ENCODE results near the gene MDH1B. TPM values are rescaled to one million over a fixed set of nuclear protein-coding genes. Genes with fewer than 3 reads are reported as not detected.

Gene MDH1B
- total RNA-seq, 4 donors from 2014 or later, result 0.38 to 0.85 (median 0.61) TPM; not detected in 1

DNA sequence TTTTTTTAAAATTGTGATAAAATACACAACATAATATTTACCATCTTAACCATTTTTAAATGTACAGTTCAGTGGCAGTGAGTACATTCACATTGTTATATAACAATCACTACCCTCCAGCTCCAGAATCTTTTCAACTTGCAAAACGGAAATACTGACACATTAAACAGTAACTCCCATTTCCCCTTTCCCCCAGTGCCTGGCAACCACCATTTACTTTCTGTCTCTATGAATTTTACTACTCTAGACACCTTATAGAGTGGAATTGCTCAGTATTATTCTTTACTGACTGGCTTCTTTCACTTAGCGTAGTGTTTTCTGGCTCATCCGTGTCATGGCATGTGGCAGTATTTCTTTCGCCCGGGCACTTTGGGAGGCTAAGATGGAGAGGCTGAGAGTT, 32.9 kb upstream of the MDH1B start:
- no peaks in the 10 kb centered on the region for H3K9me3 ChIP-seq
- TF ChIP-seq, protein P1, sequence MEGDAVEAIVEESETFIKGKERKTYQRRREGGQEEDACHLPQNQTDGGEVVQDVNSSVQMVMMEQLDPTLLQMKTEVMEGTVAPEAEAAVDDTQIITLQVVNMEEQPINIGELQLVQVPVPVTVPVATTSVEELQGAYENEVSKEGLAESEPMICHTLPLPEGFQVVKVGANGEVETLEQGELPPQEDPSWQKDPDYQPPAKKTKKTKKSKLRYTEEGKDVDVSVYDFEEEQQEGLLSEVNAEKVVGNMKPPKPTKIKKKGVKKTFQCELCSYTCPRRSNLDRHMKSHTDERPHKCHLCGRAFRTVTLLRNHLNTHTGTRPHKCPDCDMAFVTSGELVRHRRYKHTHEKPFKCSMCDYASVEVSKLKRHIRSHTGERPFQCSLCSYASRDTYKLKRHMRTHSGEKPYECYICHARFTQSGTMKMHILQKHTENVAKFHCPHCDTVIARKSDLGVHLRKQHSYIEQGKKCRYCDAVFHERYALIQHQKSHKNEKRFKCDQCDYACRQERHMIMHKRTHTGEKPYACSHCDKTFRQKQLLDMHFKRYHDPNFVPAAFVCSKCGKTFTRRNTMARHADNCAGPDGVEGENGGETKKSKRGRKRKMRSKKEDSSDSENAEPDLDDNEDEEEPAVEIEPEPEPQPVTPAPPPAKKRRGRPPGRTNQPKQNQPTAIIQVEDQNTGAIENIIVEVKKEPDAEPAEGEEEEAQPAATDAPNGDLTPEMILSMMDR (IDR thresholded peaks at IDR 0.05), result no peak
- no peak for TF ChIP-seq POLR2A (IDR thresholded peaks at IDR 0.05)
- peaks cover 0 to 36% (median 0%) of the 10 kb centered on the region in 3 donors for H3K36me3 ChIP-seq
- intact Hi-C loops (cut with DNase I), result no loop called here
- no peaks in the 10 kb centered on the region for H3K27me3 ChIP-seq
- no peak overlapping the region for H3K27ac ChIP-seq
- WGBS, 2 donors, result 73 to 76% methylated on average over 5 of the region's 5 CpGs
- DNase-seq, result no peak
- H3K4me3 ChIP-seq, result no peak overlapping the region
- peaks cover 0 to 13% (median 0%) of the 10 kb centered on the region in 3 donors for H3K4me1 ChIP-seq

DNA sequence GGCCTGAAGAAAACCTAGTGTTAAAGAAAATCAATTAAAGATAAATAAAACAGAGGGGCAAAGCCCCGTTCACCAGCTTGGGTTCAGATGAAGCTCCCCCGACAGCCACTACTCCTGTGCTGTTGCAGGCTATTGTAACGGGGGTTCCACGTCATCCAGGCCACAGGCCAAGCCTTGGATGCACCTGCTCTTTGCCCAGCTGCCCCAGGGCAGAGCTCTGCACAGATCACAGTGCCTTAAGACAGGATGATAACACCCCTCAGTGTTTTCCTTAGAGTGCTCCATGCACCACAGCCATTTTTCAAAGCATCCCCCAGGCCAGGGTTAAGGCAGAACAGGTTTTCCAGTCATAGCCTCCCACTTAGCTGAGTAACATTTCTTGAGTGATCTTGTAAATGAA, 32.2 kb upstream of the MDH1B start:
- no peak overlapping the region for H3K4me3 ChIP-seq
- no peaks in the 10 kb centered on the region for H3K27me3 ChIP-seq
- intact Hi-C loops (cut with DNase I), result no loop called here
- 74 to 78% methylated on average over 4 of the region's 4 CpGs for WGBS, 2 donors
- H3K27ac ChIP-seq, result no peak overlapping the region
- no peaks in the 10 kb centered on the region for H3K9me3 ChIP-seq
- peaks cover 0 to 13% (median 0%) of the 10 kb centered on the region in 3 donors for H3K4me1 ChIP-seq
- peaks cover 0 to 42% (median 0%) of the 10 kb centered on the region in 3 donors for H3K36me3 ChIP-seq
- no peak for DNase-seq
- TF ChIP-seq POLR2A (IDR thresholded peaks at IDR 0.05), result no peak
- TF ChIP-seq, protein P1 (IDR thresholded peaks at IDR 0.05), result no peak

DNA sequence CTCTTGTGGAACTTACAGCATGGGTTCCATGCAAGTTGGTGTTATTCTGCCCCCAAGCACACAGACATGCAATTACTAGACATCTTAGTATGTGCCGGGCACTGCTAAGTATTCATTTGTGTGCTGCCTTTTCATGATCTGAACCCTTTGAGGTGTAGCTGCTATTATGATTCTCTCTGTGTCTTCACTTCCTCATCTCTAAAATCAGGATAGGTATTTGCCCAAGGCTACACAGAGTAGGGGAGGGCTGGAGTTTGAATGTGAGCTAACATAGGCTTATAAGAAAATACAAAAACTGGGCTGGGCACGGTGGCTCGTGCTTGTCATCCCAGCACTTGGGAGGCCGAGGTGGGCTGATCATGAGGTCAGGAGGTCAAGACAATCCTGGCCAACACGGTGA, 27.5 kb upstream of the MDH1B start:
- Histone ChIP-seq H3K4me1 (no peaks in the 10 kb centered on the region), H3K36me3 (peaks cover 0 to 90% (median 0%) of the 10 kb centered on the region in 3 donors), H3K27me3 (no peaks in the 10 kb centered on the region), H3K27ac (no peak overlapping the region), H3K9me3 (no peaks in the 10 kb centered on the region), H3K4me3 (no peak overlapping the region)
- no peak for DNase-seq
- WGBS, 2 donors, result 72 to 93% methylated on average over 5 of the region's 5 CpGs
- intact Hi-C loops (cut with DNase I), result no loop called here
- TF ChIP-seq POLR2A (IDR thresholded peaks at IDR 0.05), result no peak
- TF ChIP-seq, protein P1 (IDR thresholded peaks at IDR 0.05), result no peak

DNA sequence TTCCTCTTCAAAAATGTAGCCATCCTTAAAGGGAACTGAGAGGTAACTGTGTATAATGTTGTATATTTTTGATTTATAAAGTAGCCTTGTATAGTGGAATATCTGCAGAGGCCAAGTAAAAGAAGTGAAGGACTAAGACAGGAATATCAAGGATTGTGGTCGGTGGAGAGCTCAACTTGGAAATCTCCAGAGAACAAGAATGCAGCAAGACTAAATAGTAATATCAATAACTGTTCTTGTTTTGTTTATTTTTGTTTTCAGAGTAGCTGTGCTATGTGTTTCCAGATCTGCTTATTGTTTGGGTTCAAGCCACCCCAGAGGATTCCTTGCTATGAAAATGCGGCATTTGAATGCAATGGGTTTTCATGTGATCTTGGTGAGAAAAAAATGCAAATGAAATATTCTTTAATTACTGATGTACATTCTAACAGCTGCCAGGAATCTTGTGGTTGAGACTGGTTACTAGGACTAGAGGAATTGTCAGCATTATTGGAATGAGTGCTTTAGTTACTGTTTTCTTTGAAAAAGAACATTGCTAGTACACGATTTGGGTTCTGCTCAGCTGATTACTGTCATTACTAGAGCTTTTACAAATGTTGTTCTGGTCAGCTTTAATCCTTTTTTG, 25.3 kb upstream of the MDH1B start:
- 65 to 67% methylated on average over 3 of the region's 3 CpGs for WGBS, 2 donors
- Histone ChIP-seq H3K27me3 (no peaks in the 10 kb centered on the region), H3K9me3 (no peaks in the 10 kb centered on the region), H3K4me3 (no peak overlapping the region), H3K36me3 (peaks cover 0 to 99% (median 0%) of the 10 kb centered on the region in 3 donors), H3K27ac (no peak overlapping the region), H3K4me1 (no peaks in the 10 kb centered on the region)
- intact Hi-C loops (cut with DNase I), result no loop called here
- TF ChIP-seq POLR2A (IDR thresholded peaks at IDR 0.05), result no peak
- TF ChIP-seq, protein P1 (IDR thresholded peaks at IDR 0.05), result no peak
- no peak for DNase-seq

DNA sequence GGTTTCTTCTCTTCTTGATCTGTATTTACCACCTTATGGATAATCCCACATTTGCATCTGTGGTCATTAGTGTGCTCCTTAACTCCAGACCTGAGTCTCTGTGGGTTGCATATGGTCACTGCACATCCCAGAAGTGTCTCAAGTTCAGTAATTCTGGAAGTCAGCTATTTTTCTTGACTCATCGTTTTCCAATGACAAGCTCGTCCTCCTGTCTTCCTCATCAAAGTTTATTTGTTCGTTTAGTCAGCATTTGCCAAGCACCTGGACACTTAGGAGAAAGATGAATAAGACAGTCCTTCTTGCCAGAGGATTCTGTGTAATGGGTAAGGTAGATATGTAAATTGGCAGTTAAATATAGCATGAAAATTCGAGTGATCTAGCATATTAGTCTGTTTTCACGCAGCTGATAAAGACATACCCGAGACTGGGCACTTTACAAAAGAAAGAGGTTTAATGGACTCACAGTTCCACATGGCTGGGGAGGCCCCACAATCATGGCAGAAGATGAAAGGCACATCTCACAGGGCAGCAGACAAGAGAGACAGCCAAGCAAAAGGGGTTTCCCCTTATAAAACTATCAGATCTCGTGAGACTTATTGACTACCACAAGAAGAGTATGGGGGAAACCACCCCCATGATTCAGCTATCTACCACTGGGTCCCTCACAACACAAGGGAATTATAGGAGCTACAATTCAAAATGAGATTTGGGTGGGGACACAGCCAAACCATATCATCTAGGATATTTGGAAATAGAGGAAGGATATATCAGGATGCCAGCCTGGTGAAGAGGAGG, 19.6 kb upstream of the MDH1B start:
- no peak for TF ChIP-seq POLR2A (IDR thresholded peaks at IDR 0.05)
- TF ChIP-seq, protein P1 (IDR thresholded peaks at IDR 0.05), result no peak
- intact Hi-C loops (cut with DNase I), result loop anchor here (10.0 kb wide), 1 partner anchor 90 kb away; no protein-coding TSS in a partner anchor
- no peak overlapping the region for H3K4me3 ChIP-seq
- no peaks in the 10 kb centered on the region for H3K27me3 ChIP-seq
- no peak for DNase-seq
- peaks cover 0 to 100% (median 16%) of the 10 kb centered on the region in 3 donors for H3K36me3 ChIP-seq
- H3K4me1 ChIP-seq, result no peaks in the 10 kb centered on the region
- H3K27ac ChIP-seq, result no peak overlapping the region
- H3K9me3 ChIP-seq, result peaks cover 0 to 8% (median 0%) of the 10 kb centered on the region in 3 donors
- WGBS, 2 donors, result 70 to 84% methylated on average over 5 to 7 of the region's 7 CpGs

Data from esophagus squamous epithelium (tissue), 5 donors.